GM19467 (cell line): ENCODE data around the gene GGCT.
"Not testable (repeated sequence)": the region's sequence is repeated elsewhere in the genome, so short reads cannot be mapped to it uniquely, and the experiment has no call there.

Source experiments
- ATAC-seq: cut with Tn5 transposase; IDR thresholded peaks from one replicate; pipeline ENCODE4 v1.9.1; 2021; ENCODE audit warnings: mild to moderate bottlenecking, moderate library complexity; ENCODE audit not compliant: unreplicated experiment

The GGCT gene, protein sequence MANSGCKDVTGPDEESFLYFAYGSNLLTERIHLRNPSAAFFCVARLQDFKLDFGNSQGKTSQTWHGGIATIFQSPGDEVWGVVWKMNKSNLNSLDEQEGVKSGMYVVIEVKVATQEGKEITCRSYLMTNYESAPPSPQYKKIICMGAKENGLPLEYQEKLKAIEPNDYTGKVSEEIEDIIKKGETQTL

DNA sequence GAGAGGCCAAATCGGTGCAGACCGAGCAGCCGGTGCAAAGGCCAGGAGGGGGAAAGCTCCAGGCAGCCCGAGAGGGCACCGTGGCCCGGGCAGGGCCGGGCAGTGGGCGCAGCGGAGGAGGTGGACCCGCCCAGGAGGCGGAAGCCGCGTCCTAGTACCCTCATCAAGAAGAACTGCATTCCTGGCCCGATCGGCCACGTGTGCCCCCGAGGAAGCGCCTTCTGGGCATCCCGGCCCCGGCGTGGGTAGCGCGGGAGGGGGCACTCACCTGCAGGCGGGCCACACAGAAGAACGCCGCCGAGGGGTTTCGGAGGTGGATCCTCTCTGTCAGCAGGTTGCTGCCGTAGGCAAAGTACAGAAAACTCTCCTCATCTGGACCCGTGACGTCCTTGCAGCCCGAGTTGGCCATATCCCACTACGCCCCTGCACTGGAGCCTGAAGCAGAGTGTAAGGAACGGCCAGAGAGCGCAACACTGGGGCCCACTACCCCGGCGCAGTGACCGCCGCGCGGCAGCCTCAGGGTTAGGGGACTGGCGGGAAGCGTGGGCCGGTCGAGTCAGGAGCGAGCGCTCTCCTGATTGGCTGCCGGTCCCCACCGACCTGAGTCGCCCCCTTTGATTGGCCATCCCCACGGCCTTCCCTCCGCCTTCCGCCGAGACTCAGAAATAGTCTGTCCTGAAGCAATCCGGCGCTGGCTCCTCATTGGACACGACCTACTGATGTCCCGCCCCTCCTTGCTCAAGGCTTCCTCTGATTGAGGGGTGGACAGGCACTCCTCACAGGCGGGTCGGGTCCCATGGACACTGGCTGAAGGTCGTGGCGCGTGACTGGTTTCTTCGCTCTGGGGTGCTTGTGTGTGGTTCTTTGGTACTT is at the start of gene GGCT:
GGCT (minus strand) TSS at position 529 of the 873 bp plus-strand sequence; CDS start at position 409, 120 bp downstream.
- peak; percentile 99 for ATAC-seq

DNA sequence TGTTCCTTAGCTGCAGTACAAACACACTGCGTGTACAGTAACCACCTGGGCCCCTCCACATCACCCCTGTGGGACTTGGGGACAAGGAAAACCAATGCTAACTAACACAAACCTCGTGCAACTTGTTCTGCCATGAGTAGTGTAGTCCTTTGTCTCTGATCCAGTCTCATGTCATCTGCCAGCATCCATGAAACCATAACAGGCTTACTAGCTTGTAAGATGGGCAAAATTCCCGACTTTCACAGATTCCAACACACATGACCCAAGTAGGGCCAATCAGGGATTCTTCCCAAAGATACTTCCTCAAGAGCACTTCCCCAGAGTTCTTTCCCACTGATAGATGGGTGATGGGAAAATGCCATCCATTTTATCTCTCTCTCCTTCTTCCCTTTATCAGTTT is 48.9 kb upstream of the GGCT start:
- ATAC-seq, result no peak

DNA sequence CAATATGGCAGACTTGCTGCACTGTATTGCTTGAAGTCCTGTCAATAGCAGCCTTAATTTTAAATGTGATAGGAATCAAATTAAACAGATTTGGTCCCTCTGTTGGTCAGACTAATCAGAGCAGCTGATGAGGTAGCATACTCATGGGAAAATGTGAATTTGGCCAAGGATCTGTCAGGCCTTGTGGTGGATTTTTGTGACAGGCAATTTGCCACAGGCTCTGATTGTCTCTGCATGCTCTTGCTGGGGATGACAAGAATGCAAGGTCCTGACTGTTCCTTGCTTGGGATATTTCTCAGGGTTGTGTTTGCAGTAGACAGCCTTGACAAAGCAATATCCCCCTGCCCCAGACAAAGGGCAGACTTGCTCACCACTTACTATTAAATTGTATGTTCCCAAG is 48.5 kb upstream of the GGCT start:
- no peak for ATAC-seq

DNA sequence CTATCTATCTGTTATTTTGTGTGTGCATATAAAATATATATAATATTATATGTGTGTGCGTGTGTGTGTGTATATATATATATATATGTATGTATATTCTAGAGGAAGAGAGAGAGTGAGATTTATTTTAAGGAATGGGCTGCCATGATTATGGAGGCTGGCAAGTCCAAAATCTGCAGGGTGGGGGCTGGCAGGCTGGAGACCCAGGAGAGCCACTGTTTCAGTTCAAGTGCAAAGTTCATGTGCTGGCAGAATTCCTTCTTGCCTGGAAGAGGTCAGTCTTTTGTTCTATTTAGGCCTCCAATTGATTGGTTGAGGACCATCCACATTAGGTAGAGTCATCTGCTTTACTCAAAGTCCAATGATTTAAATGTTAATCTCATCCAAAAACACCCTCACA is 47.7 kb upstream of the GGCT start:
- ATAC-seq, result no peak

DNA sequence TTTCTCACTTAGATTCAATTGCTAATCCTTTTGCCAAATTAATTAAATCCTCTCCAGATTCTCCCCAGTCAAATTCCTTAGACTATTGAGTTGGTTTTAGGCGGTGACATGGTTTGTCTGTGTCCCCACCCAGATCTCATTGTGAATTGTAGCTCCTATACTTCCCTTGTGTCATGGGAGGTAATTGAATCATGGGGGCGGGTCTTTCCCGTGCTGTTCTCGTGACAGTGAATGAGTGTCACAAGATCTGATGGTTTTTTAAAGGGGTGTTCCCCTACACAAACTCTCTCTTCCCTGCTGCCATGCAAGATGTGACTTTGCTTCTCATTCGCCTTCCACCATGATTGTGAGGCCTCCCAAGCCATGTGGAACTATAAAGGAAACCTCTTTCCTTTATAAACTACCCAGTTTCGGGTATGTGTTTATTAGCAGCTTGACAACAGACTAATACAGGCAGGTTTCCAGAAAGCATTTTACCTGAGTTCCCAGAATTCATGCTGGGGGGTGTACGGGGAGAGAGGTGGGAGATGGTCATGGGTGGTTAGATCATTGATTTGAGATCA is 45.4 kb upstream of the GGCT start:
- no peak for ATAC-seq

DNA sequence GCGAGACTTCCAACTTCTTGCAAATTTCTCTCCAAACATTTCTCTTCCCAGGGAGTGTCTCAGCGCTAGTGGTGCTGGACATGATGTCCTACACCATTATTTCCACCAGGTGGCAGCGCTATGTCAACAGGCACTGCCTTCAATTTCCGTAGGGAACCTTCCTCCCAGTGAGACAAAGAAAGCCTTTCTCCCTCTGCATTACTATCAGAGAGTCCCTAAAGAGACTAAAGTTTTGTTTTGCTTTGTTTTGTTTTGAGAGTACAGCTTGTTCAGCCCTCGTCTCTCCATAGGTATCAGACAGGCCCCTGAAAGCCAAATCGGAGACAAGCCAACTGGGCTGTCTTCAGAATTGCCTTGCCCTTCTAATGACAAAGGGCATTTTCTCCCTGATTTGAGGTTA is 44.2 kb upstream of the GGCT start:
- ATAC-seq, result peak; percentile 66

DNA sequence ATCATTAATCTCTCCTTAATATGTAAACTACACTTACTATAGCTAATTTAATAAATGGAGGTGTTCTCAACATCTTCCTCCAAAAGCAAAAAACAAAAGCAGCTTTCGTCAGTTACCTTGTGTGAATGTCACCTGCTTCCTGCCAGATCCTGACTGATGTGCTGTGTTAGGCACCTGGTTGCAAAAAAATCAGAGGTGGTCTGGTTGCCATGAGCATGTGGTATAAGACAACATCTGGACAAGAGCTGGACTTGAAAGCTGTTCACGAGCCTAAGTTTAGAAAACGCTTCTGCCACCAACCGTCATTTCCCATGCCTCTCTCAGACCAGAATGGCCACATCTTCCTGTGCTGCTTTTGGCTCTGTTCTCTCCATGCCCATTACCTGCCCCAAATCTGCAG is 42.0 kb upstream of the GGCT start:
- no peak for ATAC-seq

DNA sequence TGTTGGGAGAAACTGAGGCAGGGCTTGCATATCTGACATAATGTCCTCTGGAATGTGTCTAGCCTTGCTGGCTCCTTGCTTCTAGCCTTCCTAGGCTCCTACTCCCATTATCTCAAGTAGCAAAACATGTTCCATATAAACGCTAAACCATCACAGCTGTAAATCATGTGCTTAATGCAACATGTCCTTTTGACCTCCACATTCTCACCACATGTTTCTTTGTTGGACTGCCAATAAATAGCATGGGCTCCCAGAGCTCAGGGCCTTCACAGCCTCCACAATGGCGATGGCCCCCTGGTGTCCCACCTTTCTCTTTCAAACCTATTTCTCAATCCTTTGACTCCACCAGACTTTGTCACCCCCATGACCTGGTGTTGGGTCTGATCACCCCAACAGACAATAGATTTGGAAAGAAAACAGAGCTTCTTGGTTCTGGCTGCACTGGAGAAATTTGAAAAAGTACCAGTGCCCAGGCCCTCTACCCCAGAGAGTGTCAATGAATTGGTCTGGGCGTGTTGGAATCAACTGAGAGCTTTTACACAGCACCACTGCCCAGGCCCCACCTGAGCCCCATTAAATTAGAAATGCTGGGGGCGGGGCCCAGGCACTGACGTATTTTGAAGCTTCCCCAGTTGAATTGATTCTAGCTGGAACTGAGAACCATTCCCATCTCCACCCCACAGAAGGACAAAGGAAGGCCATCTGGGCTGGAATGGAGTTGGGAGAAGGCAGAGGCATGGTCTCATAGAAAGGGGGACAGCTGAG is 41.3 kb upstream of the GGCT start:
- no peak for ATAC-seq

DNA sequence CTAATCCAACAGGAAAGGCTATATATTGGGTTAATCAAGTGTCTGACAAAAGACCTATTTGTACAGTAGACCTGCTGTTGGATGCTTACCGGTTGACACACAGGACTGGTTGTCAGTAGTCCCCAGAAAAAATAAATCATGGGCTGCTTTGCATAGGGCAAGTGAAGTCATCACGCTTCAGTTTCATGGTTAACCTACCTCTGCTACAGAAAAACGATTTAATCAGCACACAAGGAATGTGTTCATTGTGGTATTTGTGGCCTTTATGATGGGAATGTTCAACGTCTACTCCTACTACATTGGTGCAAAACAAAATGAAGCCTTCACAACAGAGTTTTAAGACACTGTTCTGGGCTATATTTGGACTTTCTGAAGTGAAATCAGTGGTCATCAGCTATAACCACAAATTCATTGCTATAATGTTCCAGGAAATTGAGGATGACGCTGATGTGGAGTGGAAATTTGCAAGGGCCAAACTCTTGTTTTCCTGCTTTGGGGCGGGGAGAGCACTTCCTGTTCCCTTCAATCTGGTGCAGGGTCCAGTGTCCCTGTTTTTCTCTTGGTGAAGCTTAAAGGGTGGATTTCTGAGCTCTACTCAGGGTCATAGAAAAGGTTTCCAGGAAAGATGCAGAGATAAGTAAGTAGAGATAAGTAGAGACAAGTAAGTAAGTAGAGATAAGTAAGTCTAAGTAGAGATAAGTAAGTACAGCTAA is 39.3 kb upstream of the GGCT start:
- no peak for ATAC-seq

DNA sequence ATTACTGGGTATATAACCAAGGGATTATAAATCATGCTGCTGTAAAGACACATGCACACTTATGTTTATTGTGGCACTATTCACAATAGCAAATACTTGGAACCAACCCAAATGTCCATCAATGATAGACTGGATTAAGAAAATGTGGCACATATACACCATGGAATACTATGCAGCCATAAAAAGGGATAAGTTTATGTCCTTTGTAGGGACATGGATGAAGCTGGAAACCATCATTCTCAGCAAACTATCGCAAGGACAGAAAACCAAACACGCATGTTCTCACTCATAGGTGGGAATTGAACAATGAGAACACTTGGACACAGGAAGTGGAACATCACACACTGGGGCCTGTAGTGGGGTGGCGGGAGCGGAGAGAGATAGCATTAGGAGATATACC is 38.5 kb upstream of the GGCT start:
- not testable (repeated sequence) for ATAC-seq

DNA sequence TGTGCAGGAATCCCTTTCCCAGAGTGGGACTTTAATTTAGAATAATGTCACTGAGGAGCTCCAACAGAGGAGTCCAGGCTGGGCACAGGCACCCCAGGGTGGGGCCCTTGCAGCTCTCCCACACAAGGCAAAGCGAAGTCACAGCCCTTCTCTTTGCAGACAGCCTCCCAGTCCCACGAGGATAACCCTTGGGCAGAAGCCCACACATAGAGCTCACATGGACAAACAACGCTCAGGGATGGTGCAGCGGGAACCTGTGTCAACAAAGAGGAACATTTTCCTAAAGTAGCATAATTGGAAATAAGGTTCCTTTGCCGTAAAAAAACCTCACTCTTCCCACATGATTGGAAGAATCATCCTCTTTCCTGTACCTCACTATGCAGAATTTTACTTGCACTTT is 29.3 kb upstream of the GGCT start:
- no peak for ATAC-seq

DNA sequence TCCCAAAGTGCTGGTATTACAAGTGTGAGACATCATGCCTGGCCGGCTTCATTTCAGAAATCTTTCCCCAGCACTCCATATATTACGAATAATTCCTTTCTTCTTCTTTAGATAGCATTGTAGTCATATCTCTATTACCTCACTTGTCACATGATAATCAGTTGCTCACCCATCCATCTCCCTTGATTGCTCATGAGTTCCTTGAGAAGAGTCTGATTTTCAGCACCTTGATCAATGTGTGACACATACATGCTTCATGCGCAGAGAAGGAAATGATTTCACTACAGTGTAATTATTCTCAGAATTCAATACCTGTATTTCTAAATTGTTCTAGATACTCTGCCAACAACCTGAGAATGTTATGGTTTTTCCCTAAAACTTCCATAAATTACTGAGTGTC is 26.7 kb upstream of the GGCT start:
- ATAC-seq, result no peak

DNA sequence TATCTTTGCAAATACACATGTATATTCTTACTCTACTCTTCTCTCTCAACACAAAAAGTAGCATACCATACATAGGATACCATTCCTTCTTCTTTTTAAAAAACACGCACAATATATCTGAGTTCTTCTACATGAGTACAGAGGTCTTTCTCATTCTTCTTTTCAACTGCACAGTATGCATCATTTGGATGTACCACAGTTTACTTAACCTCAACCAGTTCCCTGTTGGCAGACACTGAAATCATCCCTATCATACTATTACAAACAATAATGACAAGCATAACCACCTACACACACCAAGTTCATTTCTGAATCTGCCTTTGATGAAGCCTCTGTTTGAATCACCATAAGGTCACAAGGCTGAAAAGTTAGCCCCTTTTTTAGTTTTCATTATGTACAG is 25.7 kb upstream of the GGCT start:
- no peak for ATAC-seq

DNA sequence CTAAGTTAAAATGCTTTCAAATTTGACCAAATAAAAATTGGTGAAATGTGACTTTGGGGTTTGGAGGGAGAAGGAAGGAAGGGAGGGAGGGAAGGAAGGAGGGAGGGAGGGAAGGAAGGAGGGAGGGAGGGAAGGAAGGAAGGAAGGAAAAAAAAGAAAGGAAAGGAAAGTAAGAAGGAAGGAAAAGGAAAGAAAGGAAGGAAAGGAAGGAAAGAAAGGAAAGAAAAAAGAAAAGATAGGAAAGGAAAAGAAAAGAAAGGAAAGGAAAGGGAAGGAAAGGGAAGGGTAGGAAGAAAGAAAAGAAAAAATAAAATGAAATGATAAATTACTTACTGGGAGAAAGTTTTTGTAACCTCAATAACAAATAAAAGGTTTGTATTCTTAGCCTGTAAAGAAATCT is 24.1 kb upstream of the GGCT start:
- ATAC-seq, result no peak

DNA sequence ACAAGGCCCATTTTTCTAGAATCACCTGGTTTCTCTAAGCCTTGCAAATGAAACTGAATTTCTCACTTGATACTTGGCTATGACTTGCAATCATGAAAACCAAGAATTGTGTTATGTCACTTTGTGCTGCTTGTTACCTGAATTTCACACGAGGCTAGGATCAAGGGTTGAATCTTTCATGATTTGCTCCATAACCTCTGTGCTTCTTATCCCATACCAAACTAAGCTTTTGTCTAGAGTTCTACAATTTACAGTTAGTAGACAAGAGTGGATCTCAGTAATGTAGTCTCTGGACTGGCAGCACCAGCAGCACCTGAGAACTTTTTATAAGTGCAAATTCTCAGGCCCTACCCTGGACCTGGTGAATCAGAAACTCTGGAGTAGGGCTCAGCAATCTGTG is 22.7 kb upstream of the GGCT start:
- ATAC-seq, result not testable (repeated sequence)

DNA sequence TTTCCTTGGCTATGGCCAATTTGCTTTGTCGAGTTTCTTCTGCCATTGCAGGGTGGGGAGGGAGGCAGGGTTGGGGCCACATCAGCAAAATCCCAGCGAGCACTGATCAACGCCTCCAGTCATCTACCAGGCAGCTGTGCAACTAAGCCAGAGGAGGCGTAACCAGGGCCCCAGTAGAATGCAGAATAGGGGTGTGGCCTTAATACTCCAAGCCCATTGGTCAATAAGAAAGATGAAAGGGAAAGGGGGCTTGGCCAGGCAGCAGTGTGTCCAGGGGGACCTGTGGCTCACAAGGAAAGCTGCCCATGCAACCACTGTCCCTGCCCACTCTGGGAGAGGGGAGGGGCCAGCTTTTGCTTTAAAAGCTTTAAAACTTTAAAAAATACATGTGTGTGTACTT is 21.5 kb upstream of the GGCT start:
- no peak for ATAC-seq

DNA sequence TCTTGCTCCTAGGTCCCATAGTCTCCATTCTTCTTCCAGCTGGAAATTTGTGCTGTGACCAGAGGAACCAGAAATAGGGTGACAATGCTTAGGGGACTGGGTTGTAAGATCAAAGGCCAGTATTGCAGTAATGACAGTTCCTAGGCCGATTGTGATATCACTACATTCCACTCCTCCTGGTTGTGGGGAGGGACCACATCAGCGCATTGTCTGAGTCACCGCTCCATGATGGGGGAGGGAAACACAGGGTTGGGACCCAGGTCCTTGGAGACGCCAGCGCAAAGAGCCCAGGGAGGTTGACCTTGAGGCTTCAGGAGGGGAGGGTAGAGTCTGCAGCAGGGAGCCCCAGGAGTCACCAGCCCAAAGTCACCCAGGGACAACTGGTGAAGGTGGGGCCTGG is 20.8 kb upstream of the GGCT start:
- ATAC-seq, result no peak

DNA sequence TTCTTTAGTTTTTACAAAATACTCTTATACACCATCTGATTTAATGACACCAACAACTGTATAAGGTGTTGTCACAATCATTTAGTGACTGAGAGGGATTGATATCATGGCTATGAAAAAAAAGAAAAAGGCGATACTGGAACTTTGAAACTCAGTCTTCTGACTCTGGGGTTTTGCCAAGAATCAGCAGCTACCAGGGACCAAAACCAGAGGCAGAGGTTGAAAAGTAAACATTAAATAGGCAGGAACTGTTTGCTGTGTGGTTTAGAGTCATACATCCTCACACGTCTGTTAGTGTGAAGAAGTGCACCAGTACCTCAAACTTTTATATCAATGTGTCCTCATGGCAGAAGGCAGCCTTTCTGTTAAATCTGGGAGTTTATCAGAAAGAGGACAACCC is 19.9 kb upstream of the GGCT start:
- ATAC-seq, result no peak

DNA sequence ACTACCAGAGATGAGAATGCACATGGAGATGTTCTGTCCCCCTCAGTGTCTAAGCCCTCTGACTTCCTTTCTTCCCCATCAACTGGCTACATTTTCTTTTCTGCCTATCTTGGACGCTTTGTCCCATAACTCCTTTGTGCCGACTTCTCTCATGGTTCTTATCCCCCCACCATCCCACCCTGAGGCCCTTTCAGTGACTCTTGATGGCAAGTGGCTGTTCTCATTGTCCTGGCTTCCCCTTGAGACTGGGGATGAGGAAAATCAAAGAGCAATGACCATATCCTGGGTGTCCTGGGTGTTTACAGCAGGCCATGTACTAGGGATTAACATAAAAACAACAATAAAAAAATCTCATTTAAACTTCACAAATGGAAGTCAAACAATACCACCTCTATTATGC is 18.8 kb upstream of the GGCT start:
- no peak for ATAC-seq

DNA sequence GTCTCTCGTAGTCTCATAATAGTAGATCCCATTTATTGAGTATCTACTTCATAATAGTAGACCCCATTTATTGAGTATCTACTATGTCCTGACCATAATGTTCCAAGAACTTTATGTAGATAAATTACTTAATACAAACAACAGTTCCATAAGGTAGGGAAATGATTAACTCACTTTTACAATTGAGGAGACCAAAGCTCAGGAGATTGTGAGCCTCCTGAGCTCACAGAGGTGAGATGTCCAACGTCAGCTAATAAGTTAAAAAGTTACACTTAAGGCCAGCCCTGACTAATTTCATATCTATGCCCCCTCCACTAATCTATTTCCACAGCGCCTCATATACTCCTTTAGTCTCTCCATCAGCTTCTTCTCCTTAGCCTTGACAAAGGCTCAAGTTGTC is 17.5 kb upstream of the GGCT start:
- no peak for ATAC-seq

DNA sequence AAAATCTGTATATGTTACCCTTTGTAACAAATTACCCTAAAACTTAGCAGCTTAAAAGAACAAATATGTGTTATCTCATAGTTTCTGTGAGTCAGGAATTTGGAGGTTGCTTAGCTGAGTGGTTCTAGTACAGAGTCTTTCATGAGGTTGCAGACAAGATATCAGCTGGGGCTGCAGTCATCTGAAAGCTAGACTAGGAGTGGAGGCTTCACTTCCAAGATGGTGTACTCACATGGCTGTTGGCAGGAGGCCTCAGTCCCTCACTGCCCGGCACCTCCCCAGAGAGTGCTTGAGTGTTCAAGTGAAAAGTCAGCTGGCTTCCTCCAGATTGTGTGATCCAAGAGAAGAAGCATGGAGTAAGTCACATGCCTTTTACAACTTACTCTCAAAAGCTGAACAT is 16.9 kb upstream of the GGCT start:
- ATAC-seq, result no peak
